GM23338 (cell line): ENCODE results near the gene PLEKHS1.

ENCODE experiments used
- CREB1 ChIP-seq: fragments of 250-450 bp; sonication (Bioruptor Pico); IDR thresholded peaks from 2 replicates; pipeline ENCODE4 v1.5.0; 2020; ENCODE audit warnings: low read depth, mild to moderate bottlenecking, moderate library complexity
- CTCF ChIP-seq, 2 experiments: fragments of 200-600 bp in 1 of 2; sonication (generic) in 1 of 2; conservative IDR thresholded peaks; 2 replicates each; pipeline versions ENCODE4 v1.5.1 to v1.6.1; 2016 to 2017; ENCODE audit warnings: antibody characterized with exemption in 2 of 2, low read depth in 2 of 2, mild to moderate bottlenecking in 2 of 2, moderate library complexity in 1 of 2
- ETS1 ChIP-seq: IDR thresholded peaks from 2 replicates; pipeline ENCODE4 v1.6.1; 2016; ENCODE audit warnings: antibody characterized with exemption
- EZH2 ChIP-seq: fragments of 200-600 bp; sonication (generic); IDR thresholded peaks from one replicate; pipeline ENCODE4 v1.8.0; 2017; ENCODE audit warnings: antibody characterized with exemption, mild to moderate bottlenecking, low read depth; ENCODE audit not compliant: unreplicated experiment
- EZH2phosphoT487 ChIP-seq: fragments of 200-600 bp; sonication (generic); IDR thresholded peaks from one replicate; pipeline ENCODE4 v1.8.1; 2018; ENCODE audit warnings: antibody characterized with exemption; ENCODE audit not compliant: unreplicated experiment
- JUNB ChIP-seq: IDR thresholded peaks from one replicate; pipeline ENCODE4 v1.6.1; 2016; ENCODE audit warnings: antibody characterized with exemption; ENCODE audit not compliant: unreplicated experiment
- NANOG ChIP-seq: IDR thresholded peaks from 2 replicates; pipeline ENCODE4 v1.6.1; 2016; ENCODE audit warnings: antibody characterized with exemption, borderline replicate concordance
- POLR2AphosphoS5 ChIP-seq: IDR thresholded peaks from 2 replicates; pipeline ENCODE4 v1.6.1; 2016; ENCODE audit warnings: antibody characterized with exemption, low read depth
- REST ChIP-seq: IDR thresholded peaks from one replicate; pipeline ENCODE4 v1.6.1; 2018; ENCODE audit warnings: antibody characterized with exemption; ENCODE audit not compliant: unreplicated experiment
- STAT1 ChIP-seq: IDR thresholded peaks from one replicate; pipeline ENCODE4 v1.6.1; 2016; ENCODE audit warnings: antibody characterized with exemption; ENCODE audit not compliant: unreplicated experiment
- ZNF114 ChIP-seq: fragments of 250-450 bp; sonication (Bioruptor Pico); IDR thresholded peaks from 2 replicates; pipeline ENCODE4 v1.5.0; 2020; ENCODE audit warnings: mild to moderate bottlenecking, moderate library complexity
- ZNF462 ChIP-seq: fragments of 250-450 bp; sonication (Bioruptor Pico); IDR thresholded peaks from 2 replicates; pipeline ENCODE4 v1.5.0; 2020; ENCODE audit warnings: mild to moderate bottlenecking, moderate library complexity

GRCh38 chr10:113736576-113736975, 14.9 kb upstream of the PLEKHS1 start:
- TF ChIP-seq REST (no peak), CTCF (conservative IDR thresholded peaks at IDR 0.05; ENCODE audit: low read depth in 2 of 2) (no peak), JUNB (no peak), NANOG (no peak), CREB1 (CRISPR knock-in tag) (no peak), POLR2AphosphoS5 (no peak), EZH2 (no peak), EZH2phosphoT487 (no peak), ETS1 (no peak), ZNF114 (CRISPR knock-in tag) (no peak), ZNF462 (CRISPR knock-in tag) (no peak), STAT1 (no peak)
